GM19240 (cell line): Measurements from ENCODE around the gene ZNF497.
A peak's percentile ranks its signal among the peaks of the same experiment; 100 is the strongest.

Experiments
- DNase-seq: peaks from one replicate; pipeline ENCODE4 v3.0.0; 2011; ENCODE audit warnings: low spot score; ENCODE audit not compliant: insufficient read length

The ZNF497 gene

DNA sequence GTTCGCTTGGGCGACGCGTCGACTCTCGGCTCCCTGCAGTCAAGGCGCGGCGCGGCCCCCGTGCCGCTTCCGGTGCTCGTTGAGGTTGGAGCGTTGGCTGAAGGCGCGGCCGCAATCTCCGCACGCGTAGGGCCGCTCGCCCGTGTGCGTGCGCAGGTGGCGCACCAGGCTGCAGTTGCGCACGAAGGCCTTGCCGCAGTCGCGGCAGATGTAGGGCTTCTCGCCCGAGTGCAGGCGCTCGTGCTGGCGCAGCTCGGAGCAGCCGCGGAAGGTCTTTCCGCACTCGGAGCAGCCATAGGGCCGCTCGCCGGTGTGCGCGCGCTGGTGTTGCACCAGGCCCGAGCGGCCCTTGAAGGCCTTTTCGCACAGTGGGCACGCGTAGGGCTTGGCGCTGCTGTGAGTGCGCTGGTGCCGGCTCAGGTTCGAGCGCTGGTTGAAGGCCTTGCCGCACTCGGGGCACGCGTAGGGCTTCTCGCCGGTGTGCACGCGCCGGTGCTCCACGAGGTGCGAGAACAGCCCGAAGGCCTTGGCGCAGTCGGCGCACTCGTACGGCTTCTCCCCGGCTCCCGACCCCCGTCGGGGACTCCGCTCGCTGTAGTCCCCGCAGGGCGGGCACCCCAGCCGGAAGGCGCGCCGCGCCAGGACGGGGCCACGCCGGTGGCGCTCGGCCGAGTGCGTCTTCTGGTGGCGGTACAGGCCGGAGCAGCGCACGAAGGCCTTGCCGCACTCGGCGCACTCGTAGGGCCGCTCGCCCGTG is 5.3 kb upstream of the ZNF497 start:
- no peak for DNase-seq

DNA sequence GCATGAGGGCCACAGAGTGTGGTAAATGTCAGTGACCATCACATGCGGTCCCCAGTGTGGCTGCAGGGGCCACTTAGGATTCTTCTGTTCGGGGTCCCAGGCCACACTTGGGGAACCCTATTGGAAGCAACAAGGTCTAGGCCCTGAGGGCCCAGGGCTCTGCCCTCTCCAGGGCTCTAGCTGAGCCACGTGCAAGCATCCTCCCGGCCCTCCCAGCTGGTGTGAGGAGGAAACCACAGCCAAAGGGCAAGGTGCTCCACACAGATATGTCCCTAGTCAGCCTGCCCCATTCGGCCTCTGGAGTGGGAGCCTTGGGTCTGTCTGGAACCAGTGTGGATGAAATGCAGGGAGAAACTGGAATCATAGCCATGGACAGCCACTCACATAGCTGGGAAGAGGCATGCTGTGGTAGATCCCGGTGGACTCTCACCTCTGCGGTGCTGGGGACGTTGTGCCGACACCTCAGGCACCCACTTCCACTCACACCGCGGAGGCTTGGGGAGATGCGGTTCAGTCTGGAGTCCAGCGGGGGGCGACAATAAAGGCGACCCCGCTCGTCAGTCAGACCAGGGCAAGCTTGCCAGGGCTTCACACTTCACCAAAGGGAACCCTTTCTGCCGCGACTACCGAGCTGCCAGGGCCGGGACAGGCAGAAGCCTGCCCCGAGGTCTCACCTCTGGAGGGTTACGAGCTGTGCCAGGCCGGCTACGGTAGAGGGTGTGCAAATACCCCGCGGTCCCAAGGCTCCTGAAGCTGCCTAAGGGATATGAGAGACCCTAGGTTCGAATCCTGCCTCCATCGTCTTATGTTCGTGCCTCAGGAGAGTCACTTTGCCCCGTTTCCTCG is 4.3 kb upstream of the ZNF497 start:
- no peak for DNase-seq

DNA sequence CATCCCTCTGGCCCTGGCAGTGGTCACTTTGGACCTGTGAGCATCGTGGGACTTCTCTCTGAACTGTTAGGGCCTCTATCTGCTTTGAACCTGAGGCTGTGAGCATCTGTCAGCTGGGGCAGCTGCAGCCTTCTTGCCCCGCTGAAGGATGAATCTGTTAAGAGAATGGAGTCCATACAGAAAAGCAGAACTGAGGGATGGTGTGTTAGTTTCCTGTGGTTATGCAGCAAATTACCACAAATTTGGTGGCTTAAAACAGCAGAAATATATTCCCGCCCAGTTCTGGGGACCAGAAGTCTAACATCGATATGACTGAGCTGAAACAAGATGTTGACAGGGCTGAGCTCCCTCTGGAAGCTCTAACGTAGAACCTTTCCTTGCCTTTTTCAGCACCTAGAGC is 1.6 kb upstream of the ZNF497 start:
- no peak for DNase-seq

DNA sequence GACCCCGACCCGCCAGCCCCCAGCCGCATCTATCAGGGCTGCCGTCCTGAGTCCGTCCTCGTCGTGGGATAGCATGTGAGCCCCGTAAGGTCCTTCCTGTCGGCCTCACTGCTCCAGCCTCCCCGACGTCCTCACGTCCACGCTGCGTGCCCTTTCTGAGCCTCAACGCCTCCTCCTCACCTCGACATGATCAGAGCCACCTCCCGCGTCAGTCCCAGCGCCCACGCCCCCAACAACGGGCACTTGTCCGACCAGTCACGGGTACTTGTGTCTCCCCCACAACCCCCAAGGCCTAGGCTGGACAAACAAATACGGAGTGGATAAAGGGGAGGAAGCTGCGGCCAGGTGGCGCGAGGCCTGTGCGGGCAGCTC is 665 bp downstream of the ZNF497 start:
- DNase-seq: peak; percentile 75

DNA sequence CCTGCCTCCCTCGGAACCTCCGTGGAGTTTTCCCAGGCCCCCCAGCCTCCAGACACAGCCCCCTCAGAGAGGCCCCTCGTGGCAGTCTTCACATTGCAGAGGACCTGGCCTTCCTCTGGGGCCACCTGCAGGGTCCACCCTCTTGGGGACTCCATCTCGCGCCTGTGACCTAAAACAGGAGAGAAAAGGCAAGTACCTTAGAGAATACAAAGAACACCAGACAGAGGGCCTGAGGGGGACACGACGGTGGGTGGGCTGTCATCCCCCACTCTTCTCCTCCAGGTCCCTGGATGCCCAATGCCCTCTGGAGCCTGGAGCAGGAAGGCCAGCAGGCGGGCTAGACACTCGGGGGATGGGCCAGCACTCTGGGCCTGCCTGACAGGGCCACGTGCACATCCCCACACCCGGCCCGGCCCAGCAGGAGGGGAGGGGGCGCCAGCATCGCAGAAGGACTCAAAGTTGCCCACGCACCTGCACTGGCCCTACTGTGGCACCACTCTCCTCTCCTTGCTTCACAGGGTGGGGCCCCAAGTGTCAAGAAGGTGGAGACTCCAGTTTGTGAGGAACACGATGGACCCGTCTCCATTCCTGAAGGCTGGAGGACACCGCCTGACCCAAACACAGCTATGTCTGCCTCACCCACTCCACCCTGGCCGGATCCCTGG is 4.9 kb downstream of the ZNF497 start:
- no peak for DNase-seq

DNA sequence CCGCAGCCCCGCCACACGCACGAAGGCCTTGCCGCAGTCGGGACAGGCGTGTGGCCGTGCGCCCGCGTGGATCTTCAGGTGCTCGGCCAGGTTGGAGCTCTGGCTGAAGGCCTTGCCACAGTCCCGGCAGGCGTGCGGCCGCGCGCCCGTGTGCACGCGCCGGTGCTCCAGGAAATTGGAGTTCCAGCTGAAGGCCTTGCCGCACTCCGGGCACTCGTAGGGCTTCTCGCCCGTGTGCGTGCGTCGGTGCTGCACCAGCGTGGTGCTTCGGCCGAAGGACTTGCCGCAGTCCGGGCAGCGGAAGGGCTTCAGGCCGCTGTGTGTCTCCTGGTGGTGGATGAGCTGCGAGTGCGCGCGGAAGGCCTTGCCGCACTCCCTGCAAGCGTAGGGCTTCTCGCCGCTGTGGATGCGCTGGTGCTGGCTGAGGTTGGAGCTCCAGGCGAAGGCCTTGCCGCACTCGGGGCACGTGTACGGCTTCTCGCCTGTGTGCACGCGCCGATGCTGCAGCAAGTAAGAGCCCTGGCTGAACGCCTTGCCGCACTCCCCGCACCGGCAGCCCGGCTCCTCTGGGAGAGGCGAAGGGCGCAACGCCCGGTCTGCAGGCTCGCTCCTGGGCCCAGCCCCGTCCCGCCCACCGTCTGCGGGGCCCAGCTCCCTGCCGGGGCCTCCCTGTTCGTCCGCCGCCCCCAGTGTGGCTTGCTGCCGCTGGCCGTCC is 5.6 kb downstream of the ZNF497 start:
- DNase-seq: no peak

DNA sequence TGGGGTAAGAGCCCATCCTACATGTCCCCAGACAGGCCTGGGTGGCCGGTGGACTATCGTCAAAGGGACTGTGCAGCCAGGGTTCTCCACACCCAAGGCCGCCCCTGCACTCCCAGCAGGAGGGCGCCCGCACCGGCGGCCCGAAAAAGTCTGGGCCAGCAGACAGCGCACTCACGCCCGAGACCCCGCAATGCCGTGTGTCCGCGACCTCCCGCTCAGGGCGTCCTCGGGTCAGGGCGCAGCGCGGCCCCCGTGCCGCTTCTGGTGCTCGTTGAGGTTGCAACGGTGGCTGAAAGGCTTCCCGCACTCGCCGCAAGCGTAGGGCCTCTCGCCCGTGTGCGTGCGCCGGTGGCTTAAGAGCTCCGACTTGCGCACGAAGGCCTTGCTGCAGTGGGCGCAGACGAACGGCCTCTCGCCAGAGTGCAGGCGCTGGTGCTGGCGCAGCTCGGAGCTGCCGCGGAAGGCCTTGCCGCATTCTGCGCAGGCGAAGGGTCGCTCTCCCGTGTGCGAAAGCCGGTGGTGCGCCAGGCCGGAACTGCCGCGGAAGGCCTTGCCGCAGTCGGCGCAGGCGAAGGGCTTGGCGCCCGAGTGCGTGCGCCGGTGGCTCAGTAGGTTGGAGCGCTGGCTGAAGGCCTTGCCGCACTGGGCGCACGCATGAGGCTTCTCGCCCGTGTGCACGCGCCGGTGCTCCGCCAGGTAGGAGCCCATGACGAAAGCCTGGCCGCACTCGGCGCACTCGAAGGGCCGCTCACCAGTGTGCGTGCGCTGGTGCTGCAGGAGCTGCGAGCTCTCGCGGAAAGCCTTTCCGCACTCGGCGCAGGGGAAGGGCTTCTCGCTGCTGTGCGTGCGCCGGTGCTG is 6.4 kb downstream of the ZNF497 start:
- DNase-seq: no peak

DNA sequence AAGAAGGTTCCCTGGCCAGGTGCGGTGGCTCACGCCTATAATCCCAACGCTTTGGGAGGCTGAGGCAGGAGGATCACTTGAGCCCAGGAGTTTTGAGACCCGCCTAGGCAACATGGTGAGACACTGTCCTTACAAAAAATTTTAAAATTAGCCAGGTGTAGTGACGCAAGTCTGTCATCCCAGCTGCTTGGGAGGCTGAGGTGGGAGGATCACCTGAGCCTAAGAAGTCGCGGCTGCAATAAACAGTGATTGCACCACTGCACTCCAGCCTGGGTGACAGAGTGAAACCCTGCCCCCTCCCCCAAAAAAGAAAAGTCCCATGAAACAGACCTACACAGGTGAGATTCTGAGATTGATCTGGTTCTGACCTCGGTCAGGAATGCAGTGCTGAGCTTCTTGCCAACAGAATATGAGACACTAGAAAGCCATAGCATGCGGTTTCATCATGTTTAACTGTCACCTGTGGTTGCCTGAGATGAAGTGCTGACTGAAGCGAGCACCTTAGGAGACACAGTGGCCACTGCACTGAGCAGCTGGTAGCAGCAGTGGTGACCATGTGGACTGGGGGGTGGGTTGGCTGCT is 7.2 kb downstream of the ZNF497 start:
- no peak for DNase-seq

DNA sequence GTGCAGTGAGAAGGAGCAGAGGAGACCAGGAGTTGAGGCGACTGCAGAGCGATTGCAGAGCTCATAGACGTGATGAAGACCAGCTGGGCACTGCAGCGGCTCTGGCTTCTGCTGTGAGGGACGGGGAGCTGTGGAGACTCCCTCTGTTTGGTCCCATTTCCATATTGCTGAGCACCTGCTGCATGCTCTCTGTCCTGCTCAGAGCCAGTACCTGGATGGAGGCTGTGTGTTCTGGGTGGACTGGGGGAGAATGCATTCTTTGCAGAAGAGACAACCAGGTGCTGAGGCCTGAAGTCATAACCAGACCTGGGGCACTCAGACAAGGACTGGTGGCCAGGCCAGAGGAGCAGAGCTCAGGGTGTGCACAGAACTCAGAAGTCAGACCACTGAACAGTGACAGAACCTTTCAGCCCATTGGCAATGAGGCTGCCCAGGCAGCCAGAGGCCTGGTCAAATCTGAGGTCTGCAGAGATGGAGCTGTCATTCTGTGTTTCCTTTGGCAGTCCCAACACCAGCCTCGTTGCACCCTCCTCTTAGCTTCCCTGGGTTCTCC is 8.0 kb downstream of the ZNF497 start:
- no peak for DNase-seq

DNA sequence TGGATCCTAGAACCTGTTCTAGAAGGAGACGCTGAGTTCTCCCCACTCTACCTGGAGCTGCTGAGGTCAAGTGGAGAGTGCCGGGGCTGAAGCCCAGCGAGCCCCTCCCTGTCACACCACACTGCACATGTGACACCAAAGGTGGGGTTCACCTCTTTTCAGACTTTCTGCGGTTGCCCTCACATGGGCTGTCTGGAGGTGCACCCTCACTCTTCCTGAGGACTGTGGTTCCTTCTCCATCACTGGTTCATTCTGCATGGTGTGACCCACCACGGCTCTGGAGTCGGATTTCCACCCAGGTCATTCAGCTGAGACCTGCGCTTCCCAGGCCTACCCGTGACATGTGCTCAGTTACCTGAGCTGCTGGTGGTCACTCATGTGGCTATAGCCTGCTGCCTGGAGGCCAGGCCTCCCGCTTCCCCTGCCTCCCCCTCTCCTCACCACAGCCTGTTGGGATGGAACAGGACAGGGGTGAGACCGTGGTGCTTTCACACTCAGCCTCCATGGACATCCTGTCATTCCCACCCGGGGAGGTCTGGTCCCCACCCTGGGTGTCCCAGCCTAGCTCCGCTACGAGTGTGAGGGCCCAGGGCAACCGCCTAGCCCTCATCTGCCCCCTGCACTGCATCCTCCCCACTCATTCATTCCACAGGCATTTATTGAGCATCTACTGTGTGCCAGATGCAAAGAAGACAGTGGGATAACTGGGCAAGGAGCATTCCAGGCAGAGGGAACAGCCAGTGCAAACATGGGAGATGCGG is 8.7 kb downstream of the ZNF497 start:
- DNase-seq: no peak

DNA sequence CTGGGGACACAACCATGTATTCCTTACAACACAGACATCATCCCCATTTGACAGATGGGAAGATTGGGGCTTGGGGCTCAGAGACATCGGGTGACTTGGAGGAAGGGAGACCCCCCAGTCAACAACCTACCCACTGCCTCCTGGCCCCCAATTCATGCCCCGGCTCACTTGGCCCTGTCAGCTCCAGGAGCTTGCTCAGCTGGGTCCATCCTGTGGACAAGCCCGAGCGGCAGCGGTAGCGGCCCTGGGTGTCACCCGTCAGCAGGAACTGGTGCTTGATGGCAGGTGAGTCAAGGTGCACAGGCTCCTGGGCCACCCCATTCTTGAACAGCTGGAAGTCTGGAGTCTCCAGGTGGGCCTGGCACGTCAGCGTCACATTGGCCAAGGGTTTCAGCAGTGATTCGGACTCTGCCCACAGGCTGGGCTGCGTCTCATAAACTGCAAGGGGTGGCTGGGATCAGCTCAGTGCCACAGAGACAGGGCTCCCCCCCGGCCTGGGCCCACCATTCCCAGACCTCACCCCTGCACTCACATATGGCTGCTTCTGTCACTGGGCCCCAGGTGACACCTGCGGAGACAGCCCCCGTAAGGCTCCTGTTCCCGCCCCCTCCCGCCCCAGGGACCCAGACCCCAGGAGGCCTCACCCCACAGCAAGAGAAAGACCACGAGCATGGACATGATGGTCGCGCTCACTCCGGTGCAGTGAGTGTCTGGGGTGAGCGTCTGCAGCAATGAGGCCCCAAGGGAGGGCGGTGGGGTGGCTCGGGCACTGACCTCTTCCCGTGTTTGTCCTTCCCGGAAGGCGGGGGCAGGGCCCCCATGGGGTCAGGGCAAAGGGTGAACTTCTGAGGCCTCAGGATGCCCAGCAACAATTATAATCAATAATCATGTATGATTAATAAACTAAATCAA is 9.5 kb downstream of the ZNF497 start, which contains the start of gene A1BG:
Gene A1BG (minus strand): TSS at position 733 of the 912 bp plus-strand sequence. CDS start 55 bp downstream, at position 678.
- no peak for DNase-seq

DNA sequence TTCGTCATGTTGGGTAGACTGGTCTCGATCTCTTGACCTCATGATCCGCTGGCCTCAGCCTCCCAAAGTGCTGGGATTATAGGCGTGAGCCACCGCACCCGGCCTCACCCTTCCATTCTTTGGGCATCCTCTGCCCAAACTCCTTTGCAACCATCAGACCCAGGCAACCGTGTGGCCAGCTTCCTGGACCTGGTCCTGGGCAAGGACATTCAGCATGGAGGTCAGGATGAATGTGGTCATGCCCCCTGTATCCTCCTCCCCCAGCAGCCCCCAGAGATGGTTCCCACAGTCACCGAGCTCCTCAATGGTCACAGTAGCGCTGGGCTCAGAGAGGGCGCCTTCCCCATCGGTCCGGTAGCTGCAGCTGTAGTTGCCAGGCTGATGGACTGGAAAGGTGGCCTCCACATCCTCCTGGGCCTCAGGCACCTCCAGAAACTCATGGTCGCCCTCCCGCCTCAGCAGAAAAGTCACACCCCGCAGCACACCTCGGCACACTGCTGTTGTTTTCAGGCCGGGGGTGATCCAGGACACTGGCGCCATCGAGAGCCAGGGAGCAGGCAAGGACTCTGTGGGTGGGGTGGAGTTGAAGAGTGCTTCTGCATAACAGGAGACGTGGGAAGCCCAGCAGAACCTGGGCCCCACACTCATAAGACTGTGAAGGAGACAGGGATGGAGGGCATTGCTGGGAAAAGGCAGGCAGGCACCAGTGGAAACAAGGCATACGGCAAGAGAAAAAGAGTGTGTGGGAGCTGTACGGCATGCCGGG is 10.4 kb downstream of the ZNF497 start:
- no peak for DNase-seq

DNA sequence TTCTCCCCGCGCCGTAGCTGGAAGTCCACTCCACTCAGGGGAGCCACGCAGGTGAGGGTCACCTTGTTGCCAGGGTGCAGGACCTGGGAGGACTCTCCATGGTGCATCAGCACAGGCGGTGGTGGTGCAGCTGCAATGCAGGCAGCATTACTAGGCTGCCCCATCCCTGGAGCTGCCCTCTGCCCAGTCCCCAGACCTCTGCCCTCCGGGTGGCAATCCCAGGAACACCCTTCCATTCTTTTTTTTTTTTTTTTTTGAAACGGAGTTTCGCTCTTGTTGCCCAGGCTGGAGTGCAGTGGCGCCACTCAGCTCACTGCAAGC is 11.0 kb downstream of the ZNF497 start:
- DNase-seq: no peak

DNA sequence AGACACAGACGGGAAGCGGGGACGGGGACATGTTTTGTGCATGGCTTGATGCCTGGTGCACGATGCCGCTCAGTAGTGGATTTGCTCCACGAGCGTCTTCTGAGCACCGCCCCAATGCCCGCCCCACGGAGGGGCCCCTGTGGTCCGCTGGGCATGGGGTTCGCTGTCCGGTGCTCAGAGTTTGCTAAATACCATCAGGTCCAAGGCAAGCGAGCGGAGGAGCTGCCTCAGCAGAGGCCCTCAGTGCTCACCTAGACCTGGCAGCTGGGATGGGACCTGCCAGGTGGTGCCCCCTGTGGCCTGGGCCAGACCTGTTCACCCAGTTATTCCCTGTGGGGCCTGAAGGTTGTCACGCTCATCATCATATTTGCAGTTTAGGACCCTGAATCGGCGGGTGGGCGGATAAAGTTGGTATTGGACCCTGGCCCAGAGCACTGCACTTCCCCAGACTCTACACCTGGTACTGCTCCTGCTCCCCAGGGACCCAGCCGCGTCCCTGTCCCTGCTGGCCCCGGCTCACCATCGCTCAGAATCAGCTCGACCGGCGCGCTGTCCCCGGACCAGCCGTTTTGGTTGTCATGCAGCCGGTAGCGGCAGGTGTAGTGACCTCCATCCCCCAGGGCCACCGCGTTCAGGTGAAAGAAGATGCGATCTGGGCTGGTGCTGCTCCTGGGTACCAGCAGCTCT is 11.5 kb downstream of the ZNF497 start:
- DNase-seq: no peak

DNA sequence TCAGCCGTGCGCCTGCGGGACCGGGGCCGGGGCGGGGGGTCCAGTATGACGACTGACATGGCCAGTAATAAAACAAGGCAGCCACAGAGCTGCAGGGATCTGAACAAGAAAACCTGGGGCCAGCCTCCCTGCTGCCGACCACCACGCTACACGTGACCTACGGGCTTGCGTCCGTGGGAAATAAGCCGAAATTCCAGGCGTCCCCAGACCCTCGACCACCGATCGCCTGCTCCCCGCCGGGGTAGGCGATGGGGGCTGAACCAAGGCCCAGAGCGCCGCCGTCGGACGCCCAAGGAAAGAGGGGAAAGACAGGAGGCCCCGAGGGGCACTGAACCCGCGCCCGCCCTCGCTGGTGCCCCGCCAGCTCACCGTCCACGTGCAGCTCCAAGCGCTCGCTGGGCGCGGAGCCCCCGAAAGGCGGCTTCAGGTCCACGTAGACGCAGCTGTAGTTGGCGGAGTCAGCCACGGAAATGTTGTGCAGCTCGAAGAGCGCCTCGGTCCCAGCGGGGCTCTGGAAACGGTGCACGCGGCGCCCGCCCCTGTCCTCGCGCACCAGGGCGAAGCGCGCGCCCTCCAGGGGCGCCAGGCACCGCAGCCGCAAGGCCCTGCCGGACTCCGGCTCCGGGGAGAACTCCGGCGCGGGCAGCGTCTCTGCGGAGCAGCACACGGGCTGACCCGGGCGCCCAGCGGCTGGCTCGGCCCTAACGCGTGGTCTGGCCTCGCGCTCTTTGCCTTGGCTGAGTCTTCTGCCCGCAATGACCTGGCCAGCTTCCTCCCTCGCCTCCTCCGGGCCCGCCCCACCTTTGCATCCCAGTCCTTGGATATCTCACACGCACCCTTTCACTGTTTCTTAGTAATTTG is 12.3 kb downstream of the ZNF497 start:
- no peak for DNase-seq

DNA sequence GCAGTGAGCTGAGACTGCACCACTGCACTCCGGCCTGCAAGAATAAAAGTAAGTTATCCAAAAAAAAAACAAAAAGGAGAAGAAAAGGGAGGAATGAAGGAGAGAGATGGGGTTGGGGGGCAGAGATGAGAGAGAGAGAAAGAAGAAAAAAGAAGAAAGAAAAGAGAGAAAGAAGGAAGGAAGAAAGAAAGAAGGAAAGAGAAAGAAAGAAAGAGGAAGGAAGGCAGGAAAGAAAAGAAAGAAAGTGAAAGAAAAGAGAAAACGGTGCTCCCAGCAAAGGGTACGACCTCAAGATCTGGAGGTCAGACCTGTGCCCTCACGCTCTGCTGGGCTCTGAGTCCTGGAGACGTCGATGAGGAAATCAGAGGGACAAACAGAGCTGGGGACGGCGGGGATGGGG is 13.0 kb downstream of the ZNF497 start:
- no peak for DNase-seq
